Osteocyte (in vitro differentiated cells): ENCODE measurements around the gene ITGAL. TPM values are rescaled to one million over a fixed set of nuclear protein-coding genes. Genes with fewer than 3 reads are reported as not detected.

Experiments used
- DNase-seq: peaks from one replicate; pipeline ENCODE4 v3.0.0; 2021; ENCODE audit warnings: mixed read lengths; ENCODE audit not compliant: unreplicated experiment; ENCODE audit errors: extremely low spot score
- H3K27ac Mint-ChIP-seq: one replicate; pipeline ENCODE4 v1.8.0; 2021; ENCODE audit warnings: mild to moderate bottlenecking, mixed read lengths; ENCODE audit not compliant: unreplicated experiment
- H3K27me3 Mint-ChIP-seq: one replicate; pipeline ENCODE4 v1.8.0; 2021; ENCODE audit warnings: mixed read lengths; ENCODE audit not compliant: unreplicated experiment
- H3K36me3 Mint-ChIP-seq: one replicate; pipeline ENCODE4 v1.8.0; 2021; ENCODE audit warnings: mixed read lengths; ENCODE audit not compliant: unreplicated experiment
- H3K4me1 Mint-ChIP-seq: one replicate; pipeline ENCODE4 v1.8.0; 2021; ENCODE audit warnings: mixed read lengths; ENCODE audit not compliant: unreplicated experiment
- H3K4me3 Mint-ChIP-seq: one replicate; pipeline ENCODE4 v1.8.0; 2021; ENCODE audit warnings: mild to moderate bottlenecking, moderate library complexity, mixed read lengths; ENCODE audit not compliant: unreplicated experiment
- H3K9me3 Mint-ChIP-seq: one replicate; pipeline ENCODE4 v1.8.0; 2021; ENCODE audit warnings: mixed read lengths; ENCODE audit not compliant: unreplicated experiment
- CTCF ChIP-seq: fragments of 200-600 bp; sonication (generic); IDR thresholded peaks from 2 replicates; pipeline ENCODE4 v1.5.0; 2021; ENCODE audit warnings: antibody characterized with exemption, mild to moderate bottlenecking, moderate library complexity
- total RNA-seq: library from RNA; stranded (reverse); gene quantifications from 2 replicates; pipeline ENCODE4 v1.2.1, GENCODE V29; 2021

The ITGAL gene
- total RNA-seq, 1 donor from 2014 or later: not detected

- DNase-seq: no peak
- Mint-ChIP-seq H3K4me3 (no peak overlapping the region), H3K27ac (no peak overlapping the region), H3K4me1 (peaks cover 8% of the 10 kb centered on the region), H3K36me3 (no peaks in the 10 kb centered on the region), H3K27me3 (peaks cover 3% of the 10 kb centered on the region), H3K9me3 (no peaks in the 10 kb centered on the region)
- TF ChIP-seq CTCF: no peak
These were observed 93.4 kb downstream of the ITGAL start for GRCh38 chr16:30565984-30566383.

DNA sequence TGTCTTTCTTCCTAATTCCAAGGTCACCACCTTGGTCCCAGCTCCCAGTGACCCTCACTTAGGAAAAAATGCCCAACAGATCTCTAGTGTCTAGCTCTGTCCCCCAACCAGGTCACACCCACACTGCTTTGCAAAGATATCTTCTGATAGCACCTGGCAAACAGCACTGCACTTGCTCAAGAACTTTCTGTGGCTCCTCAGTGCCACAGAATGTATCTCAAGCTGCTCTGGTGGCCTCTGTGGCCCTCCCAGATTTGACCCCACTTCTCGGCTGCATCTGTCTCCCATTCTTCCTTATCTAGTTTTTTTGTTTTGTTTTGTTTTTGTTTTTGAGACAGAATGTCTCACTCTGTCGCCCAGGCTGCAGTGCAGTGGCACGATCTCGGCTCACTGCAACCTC lies 94.0 kb downstream of the ITGAL start:
- Mint-ChIP-seq H3K4me1 (peaks cover 8% of the 10 kb centered on the region), H3K36me3 (no peaks in the 10 kb centered on the region), H3K9me3 (no peaks in the 10 kb centered on the region), H3K4me3 (no peak overlapping the region), H3K27ac (no peak overlapping the region), H3K27me3 (peaks cover 3% of the 10 kb centered on the region)
- TF ChIP-seq CTCF: no peak
- no peak for DNase-seq

GRCh38 chr16:30567160-30567990 lies 94.8 kb downstream of the ITGAL start:
- TF ChIP-seq CTCF: no peak
- DNase-seq: no peak
- Mint-ChIP-seq H3K27ac (no peak overlapping the region), H3K4me1 (peaks cover 12% of the 10 kb centered on the region), H3K36me3 (no peaks in the 10 kb centered on the region), H3K27me3 (peaks cover 3% of the 10 kb centered on the region), H3K9me3 (no peaks in the 10 kb centered on the region), H3K4me3 (no peak overlapping the region)

- H3K4me3 Mint-ChIP-seq: no peak overlapping the region
- no peak overlapping the region for H3K27ac Mint-ChIP-seq
- no peaks in the 10 kb centered on the region for H3K36me3 Mint-ChIP-seq
- peaks cover 14% of the 10 kb centered on the region for H3K4me1 Mint-ChIP-seq
- H3K9me3 Mint-ChIP-seq: no peaks in the 10 kb centered on the region
- H3K27me3 Mint-ChIP-seq: peaks cover 3% of the 10 kb centered on the region
- TF ChIP-seq CTCF: no peak
- no peak for DNase-seq
These were observed 95.6 kb downstream of the ITGAL start for GRCh38 chr16:30567991-30568638.

DNA sequence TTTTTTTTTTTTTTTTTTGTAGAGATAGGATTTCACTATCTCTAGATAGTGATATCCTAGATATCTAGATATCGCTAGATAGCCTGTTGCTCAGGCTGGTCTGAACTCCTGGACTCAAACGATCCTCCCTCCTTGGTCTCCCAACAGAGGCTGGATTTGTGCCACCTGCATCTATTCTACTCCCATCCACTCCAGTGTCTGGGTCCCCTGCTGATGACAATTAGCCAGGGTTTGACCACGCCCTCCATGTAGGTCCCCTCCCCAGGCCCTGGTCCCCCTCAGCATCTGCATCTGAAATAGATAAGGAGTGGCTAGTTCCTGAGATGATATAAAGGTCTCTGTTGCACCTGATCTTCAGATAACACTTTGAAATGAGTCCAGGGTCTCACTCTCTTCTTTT lies 96.7 kb downstream of the ITGAL start:
- Mint-ChIP-seq H3K9me3 (no peaks in the 10 kb centered on the region), H3K27ac (no peak overlapping the region), H3K27me3 (peaks cover 3% of the 10 kb centered on the region), H3K36me3 (no peaks in the 10 kb centered on the region), H3K4me1 (peaks cover 19% of the 10 kb centered on the region), H3K4me3 (no peak overlapping the region)
- DNase-seq: no peak
- TF ChIP-seq CTCF: no peak
